T47D (cell line): ENCODE data around the gene ERVV-1.
"Not testable (repeated sequence)": the region's sequence is repeated elsewhere in the genome, so short reads cannot be mapped to it uniquely, and the experiment has no call there.

Experiments
- DNase-seq, 2 experiments: peaks; one replicate each; pipeline versions ENCODE4 v3.0.0 to v3.0.0-alpha.2; 2011 to 2012; ENCODE audit warnings: low read depth in 1 of 2, low spot score in 1 of 2
- JUND ChIP-seq: IDR thresholded peaks from 2 replicates; pipeline ENCODE4 v1.6.1; 2012; ENCODE audit warnings: low read depth
- in situ Hi-C: cut with HindIII; loops from 2 replicates; pipeline ENCODE4 v1.10.0; 2016; ENCODE audit warnings: low sequenced_read_pairs, low pct_unique_long_range_greater_than_20kb

ERVV-1 gene

GRCh38 chr19:53002479-53002878, 11.2 kb upstream of the ERVV-1 start:
- TF ChIP-seq JUND = no peak
- in situ Hi-C loops = no loop called here
- no peak for DNase-seq

DNA sequence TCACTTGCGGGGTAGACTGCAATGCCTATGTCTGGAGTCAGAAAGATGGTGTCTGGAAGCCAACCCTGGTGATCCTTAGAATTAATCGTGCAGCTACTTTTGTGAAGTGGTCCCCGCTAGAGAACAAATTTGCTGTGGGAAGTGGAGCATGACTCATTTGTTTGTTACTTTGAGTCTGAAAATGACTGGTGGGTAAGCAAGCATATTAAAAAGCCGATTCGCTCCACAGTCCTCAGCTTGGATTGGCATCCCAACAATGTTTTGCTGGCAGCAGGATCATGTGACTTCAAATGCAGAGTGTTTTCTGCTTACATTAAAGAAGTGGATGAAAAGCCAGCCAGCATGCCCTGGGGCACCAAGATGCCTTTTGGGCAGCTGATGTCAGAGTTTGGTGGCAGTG, 9.5 kb upstream of the ERVV-1 start:
- in situ Hi-C loops = no loop called here

GRCh38 chr19:53007200-53007599, 6.5 kb upstream of the ERVV-1 start:
- in situ Hi-C loops = no loop called here
- no peak for DNase-seq
- TF ChIP-seq JUND = no peak

More for the DNA sequence above, 9.5 kb upstream of the ERVV-1 start:
- no peak for TF ChIP-seq JUND
- DNase-seq = no peak

DNA sequence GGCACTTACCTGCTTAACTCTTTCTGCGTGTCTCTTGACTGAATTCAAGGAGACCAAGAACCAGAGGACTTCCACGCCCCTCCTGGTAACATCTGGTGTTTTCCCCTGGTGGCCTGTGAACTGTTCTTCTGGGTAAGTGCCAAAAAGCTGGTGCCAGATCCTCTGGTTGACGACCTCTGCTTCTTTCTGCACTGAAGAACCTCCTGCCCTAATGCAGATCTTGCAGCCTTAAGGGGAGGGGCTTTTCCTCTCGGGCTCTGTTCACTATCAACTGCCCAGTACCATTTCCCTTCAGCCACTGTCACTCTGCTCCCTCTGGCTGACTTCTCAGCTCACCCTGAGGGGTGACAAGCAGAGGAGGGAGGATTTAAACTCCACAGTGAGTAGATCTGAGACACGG, 6.1 kb upstream of the ERVV-1 start:
- DNase-seq = no peak
- TF ChIP-seq JUND = no peak
- in situ Hi-C loops = no loop called here

- in situ Hi-C loops = no loop called here
- TF ChIP-seq JUND = no peak
- DNase-seq = peak in 1 of 2 experiments; percentile 70
Measured at GRCh38 chr19:53008061-53008778, 5.5 kb upstream of the ERVV-1 start.

DNA sequence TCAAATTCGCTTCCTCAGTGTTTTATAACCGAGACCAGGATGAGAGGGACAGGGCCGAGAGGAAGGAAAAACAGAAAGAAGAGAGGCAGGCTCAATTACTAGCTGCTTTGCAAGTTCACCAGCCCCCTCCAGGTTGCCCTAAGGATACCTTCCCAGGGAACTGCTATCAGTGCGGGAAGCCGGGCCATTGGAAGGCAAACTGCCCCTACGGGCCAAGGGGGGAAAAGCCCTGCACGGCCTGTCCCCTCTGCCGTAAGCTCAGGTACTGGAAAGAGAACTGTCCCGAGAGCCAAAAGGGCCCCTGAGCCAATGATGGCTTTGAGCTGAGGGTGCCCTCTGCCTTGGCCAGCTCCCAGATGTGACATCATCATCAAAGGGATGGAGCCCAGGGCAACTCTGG, 3.2 kb upstream of the ERVV-1 start:
- TF ChIP-seq JUND = no peak
- in situ Hi-C loops = no loop called here
- no peak for DNase-seq

DNA sequence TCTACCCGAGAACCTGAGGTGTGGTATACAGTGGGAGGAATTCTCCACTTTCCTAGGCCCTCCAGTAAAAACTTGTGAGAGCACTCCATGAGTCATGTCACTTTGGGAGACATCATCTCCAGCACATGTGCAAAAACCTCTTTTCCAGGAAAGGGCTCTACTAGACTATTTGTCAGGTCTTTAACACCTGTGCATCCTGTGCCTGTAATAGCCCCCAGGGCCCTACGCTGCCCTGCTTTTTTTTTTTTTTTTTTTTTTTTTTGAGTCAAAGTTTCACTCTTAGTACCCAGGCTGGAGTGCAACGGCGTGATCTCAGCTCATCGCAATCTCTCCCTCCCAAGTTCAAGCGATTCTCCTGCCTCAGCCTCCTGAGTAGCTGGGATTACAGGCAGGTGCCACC, 1.7 kb upstream of the ERVV-1 start:
- in situ Hi-C loops = no loop called here
- TF ChIP-seq JUND = no peak
- no peak for DNase-seq

- in situ Hi-C loops = no loop called here
Measured at GRCh38 chr19:53015159-53015558, 1.4 kb downstream of the ERVV-1 start.

DNA sequence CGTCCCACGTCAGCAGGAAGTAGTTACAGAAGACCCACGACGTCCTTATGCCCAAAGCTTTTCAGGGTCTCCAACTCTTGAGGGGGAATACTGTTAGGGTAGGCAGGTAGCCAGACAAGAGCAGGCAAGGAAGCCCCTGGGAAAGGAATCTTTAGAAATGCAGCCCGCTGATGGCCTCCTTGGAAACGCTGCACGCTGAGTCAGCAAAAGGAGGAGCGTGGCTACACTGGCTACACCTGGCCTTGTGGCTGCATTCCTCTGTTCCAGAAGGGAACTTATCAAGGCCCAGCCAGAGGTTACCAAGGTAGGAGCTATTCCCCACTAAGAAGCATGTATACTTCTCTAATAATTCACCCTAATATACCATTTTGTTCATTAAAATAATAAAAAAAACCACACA, 2.0 kb downstream of the ERVV-1 start:
- in situ Hi-C loops = no loop called here
- TF ChIP-seq JUND = no peak
- DNase-seq = no peak

More at GRCh38 chr19:53015159-53015558, 1.4 kb downstream of the ERVV-1 start:
- TF ChIP-seq JUND = no peak
- DNase-seq = no peak

GRCh38 chr19:53019684-53020083, 6.0 kb downstream of the ERVV-1 start:
- peak in 1 of 2 experiments; percentile 46 for DNase-seq
- no peak for TF ChIP-seq JUND
- in situ Hi-C loops = no loop called here

DNA sequence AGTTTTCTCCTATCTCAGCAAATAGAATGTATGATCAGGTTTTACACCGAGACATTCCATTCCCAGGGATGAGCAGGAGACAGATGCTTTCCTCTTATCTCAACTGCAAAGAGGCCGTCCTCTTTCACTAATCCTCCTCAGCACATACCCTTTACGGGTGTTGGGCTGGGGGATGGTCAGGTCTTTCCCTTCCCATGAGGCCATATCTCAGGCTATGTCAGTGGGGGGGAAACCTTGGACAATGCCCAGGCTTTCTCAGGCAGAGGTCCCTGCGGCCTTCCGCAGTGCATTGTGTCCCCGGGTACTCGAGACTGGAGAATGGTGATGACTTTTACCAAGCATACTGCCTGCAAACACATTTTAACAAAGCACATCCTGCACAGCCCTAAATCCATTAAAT, 14.6 kb downstream of the ERVV-1 start:
- DNase-seq, in situ Hi-C loops: not testable (repeated sequence)

- no peak for TF ChIP-seq JUND
- in situ Hi-C loops = no loop called here
- DNase-seq = no peak
Measured at GRCh38 chr19:53034054-53034453, 20.3 kb downstream of the ERVV-1 start.

DNA sequence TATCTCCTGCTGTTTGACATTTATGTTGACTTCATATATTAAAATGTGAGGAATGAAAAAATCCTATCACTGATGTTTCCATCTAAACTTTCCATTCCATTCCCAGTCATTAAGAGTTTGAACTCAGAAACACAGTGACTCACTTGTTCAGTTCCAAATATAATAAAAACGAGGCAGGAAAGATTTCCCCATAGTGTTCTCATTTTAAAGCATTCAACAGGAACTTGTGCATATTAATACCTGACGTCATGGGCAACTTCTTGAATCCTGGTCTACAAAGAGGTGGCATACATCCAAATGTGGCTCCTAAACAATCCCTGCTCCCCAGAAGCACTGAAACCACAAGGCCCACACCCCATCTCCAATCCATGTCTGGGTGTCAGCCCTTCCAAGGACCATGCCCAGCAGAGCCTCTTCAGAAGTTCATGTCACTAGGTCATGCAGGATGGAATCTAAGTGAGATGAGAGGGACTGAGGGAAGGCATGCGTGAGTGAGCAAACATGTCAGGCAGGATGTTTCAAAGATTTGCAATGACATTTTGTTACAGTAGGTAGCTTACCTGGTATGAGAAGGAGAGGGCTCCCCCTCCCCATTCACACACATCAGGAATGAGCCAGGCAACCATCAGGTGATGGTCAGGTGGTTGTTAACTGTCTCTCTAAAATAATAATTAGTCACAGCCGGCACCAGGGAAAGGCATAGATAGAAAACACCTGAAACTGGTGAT, 21.4 kb downstream of the ERVV-1 start:
- in situ Hi-C loops = no loop called here
- no peak for TF ChIP-seq JUND
- no peak for DNase-seq
